Endodermal cell (in vitro differentiated cells): ENCODE data around the gene HSPD1. TPM values are rescaled to one million over a fixed set of nuclear protein-coding genes. Genes with fewer than 3 reads are reported as not detected.

Experiments used
- DNase-seq: peaks from one replicate; pipeline ENCODE4 v3.0.0-alpha.2; 2017
- H3K27ac ChIP-seq: 2 replicates; pipeline ENCODE4 v1.5.1; 2013; ENCODE audit warnings: mild to moderate bottlenecking, low read depth, low read length, moderate library complexity
- H3K27me3 ChIP-seq: 2 replicates; pipeline ENCODE4 v1.6.1; 2013; ENCODE audit warnings: mild to moderate bottlenecking, low read length, moderate library complexity; ENCODE audit not compliant: insufficient read depth, control insufficient read depth, poor library complexity, severe bottlenecking
- H3K36me3 ChIP-seq: 2 replicates; pipeline ENCODE4 v1.7.0; 2013; ENCODE audit warnings: mild to moderate bottlenecking, low read length, moderate library complexity; ENCODE audit not compliant: control insufficient read depth, insufficient read depth
- H3K4me1 ChIP-seq: one replicate; pipeline ENCODE4 v1.7.0; 2013; ENCODE audit warnings: low read length; ENCODE audit not compliant: control insufficient read depth, insufficient read depth
- H3K4me3 ChIP-seq: 2 replicates; pipeline ENCODE4 v1.5.1; 2013; ENCODE audit warnings: mild to moderate bottlenecking, low read length, moderate library complexity
- H3K9ac ChIP-seq: 2 replicates; pipeline ENCODE4 v1.6.1; 2013; ENCODE audit warnings: mild to moderate bottlenecking, low read length, moderate library complexity; ENCODE audit not compliant: poor library complexity, severe bottlenecking; ENCODE audit errors: extremely low read depth
- H3K9me3 ChIP-seq: 2 replicates; pipeline ENCODE4 v1.6.1; 2013; ENCODE audit warnings: mild to moderate bottlenecking, low read length, moderate library complexity; ENCODE audit not compliant: control insufficient read depth
- H3K27ac Mint-ChIP-seq: 2 replicates; pipeline ENCODE4 v1.8.0; 2020; ENCODE audit warnings: mixed read lengths
- H3K27me3 Mint-ChIP-seq: 2 replicates; pipeline ENCODE4 v1.8.0; 2021; ENCODE audit warnings: mild to moderate bottlenecking, mixed read lengths; ENCODE audit not compliant: insufficient read depth
- H3K36me3 Mint-ChIP-seq: 2 replicates; pipeline ENCODE4 v1.8.0; 2020; ENCODE audit warnings: low read depth, mixed read lengths
- H3K4me1 Mint-ChIP-seq: 2 replicates; pipeline ENCODE4 v1.8.0; 2020; ENCODE audit warnings: mixed read lengths
- H3K4me3 Mint-ChIP-seq: 2 replicates; pipeline ENCODE4 v1.8.0; 2020; ENCODE audit warnings: mild to moderate bottlenecking, moderate library complexity, mixed read lengths
- H3K9me3 Mint-ChIP-seq: 2 replicates; pipeline ENCODE4 v1.8.0; 2020; ENCODE audit warnings: mild to moderate bottlenecking, mixed read lengths
- WGBS, 2 experiments: methylation state at CpG; one replicate each; pipeline versions ENCODE4 v1.1.5 to v1.1.7; 2013; ENCODE audit warnings: missing lambda C conversion rate in 2 of 2, mixed read lengths in 1 of 2; ENCODE audit not compliant: insufficient coverage in 1 of 2, insufficient read length in 1 of 2; 5-methylcytosine and 5-hydroxymethylcytosine counted together
- long read RNA-seq, 4 experiments: library from polyadenylated mRNA in 2 of 4; library from RNA in 1 of 4; library from capped mRNA in 1 of 4; stranded (forward) in 3 of 4; unstranded in 1 of 4; transcript quantifications; one replicate each; pipeline ENCODE4 v2.0.0, GENCODE V29; 2020 to 2021; ENCODE audit warnings: inconsistent platforms in 1 of 4
- polyA plus RNA-seq, 2 experiments: library from polyadenylated mRNA; stranded (reverse); fragments of 50-300 nt; gene quantifications; one replicate each; pipeline ENCODE4 v1.2.3, GENCODE V29; 2013
- total RNA-seq, 2 donors: library from RNA; stranded (reverse); fragmentation: NEBNext Ultra II Directional in 1 of 2; extraction: Animal tissue kit (Norgen Biotek cat#: 25700) in 1 of 2; gene quantifications; 2 replicates in 1 of 2; 3 replicates in 1 of 2; pipeline ENCODE4 v1.2.1, GENCODE V29; 2021
- TF ChIP-seq, protein P1 (sequence below): fragments of 200-600 bp; sonication (generic); conservative IDR thresholded peaks from 2 replicates; pipeline ENCODE4 v1.5.0; 2021; ENCODE audit warnings: antibody characterized with exemption, mild to moderate bottlenecking

The HSPD1 gene
- 100 to 1,000 TPM; 553 to 588 TPM for total RNA-seq
- polyA plus RNA-seq (2013, experiment 1 of 2), result 377 TPM
- polyA plus RNA-seq (2013, experiment 2 of 2), result 365 TPM
- long read RNA-seq, experiment 1, partial matches to known transcripts, result 180 of 329 reads
- long read RNA-seq, experiment 1, other reads (novel, unspliced or antisense), result 149 of 329 reads
- long read RNA-seq, experiment 2, transcript HSPD1-201 (12 exons, 2,299 nt), result minor isoform, 5 of 984 reads
- long read RNA-seq, experiment 2, transcript HSPD1-202 (12 exons, 2,455 nt), result major isoform, 876 of 984 reads
- long read RNA-seq, experiment 2, partial matches to known transcripts, result 57 of 984 reads
- long read RNA-seq, experiment 2, other reads (novel, unspliced or antisense), result 46 of 984 reads
- long read RNA-seq, experiment 3, transcript HSPD1-202 (12 exons, 2,455 nt), result major isoform, 1,360 of 2,662 reads
- long read RNA-seq, experiment 3, transcript HSPD1-201 (12 exons, 2,299 nt), result minor isoform, 5 of 2,662 reads
- long read RNA-seq, experiment 3, partial matches to known transcripts, result 1,217 of 2,662 reads
- long read RNA-seq, experiment 3, other reads (novel, unspliced or antisense), result 78 of 2,662 reads
- long read RNA-seq, experiment 4, transcript HSPD1-202 (12 exons, 2,455 nt), result major isoform, 76 of 178 reads
- long read RNA-seq, experiment 4, transcript HSPD1-201 (12 exons, 2,299 nt), result minor isoform, 11 of 178 reads
- long read RNA-seq, experiment 4, partial matches to known transcripts, result 68 of 178 reads
- long read RNA-seq, experiment 4, other reads (novel, unspliced or antisense), result 23 of 178 reads

DNA sequence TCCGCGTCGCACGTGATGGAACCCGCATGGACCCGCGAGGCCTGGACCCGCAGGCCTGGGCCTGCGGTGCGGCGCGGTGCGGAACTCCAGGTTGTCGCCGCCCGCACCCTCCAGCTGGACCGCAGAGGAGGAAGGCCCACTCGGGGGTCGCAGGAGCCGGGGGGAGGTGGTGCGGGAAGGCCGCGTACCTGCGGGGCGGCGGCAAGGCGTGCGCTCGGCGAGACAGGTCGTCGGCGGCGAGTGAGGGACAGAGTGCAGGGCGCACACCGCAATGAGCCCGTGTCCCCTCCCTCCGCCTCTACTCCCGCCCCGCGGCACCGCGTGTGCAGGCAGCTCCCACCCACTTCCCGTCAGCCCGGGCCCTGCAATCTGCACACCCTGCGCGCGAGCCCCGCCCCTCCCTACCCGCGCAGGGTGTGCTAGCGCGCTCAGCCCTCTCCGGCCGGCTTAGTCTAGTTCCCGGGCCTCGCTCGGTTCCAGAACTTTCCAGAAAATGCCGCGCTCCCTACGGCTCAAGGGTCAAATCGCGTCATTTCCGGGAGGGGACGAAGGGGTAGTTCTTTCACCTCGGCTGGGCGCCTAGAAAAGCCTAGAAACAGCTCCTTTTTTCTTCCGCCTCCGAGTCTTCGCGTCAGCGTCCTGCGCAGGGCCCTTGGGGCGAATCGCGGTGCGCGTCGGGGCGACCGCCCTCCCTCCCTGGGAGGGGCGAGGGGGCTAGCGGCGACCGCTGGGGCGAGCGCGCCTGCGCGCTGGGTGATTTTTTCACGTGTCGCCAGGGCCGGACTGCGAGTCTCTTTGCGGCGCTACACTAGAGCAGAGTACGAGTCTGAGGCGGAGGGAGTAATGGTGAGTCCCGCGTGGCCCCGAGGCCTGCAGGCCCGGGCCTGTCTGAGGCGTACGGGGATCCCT is at the start of gene HSPD1, which contains the start of gene HSPE1:
HSPD1 (minus strand) TSS at position 247 of the 909 bp plus-strand sequence. CDS start 992 bp downstream, outside the sequence.
HSPE1 (plus strand) TSS at position 786 of the 909 bp plus-strand sequence; CDS start at position 844, 58 bp downstream.
- Histone ChIP-seq H3K9me3 (no peaks in the 10 kb centered on the region), H3K27me3 (no peaks in the 10 kb centered on the region), H3K27ac (peak within 1 kb of the TSS; percentile 99), H3K36me3 (peaks cover 68% of the 10 kb centered on the region), H3K4me1 (peaks cover 14% of the 10 kb centered on the region), H3K4me3 (peak within 1 kb of the TSS; percentile 88), H3K9ac (peak within 1 kb of the TSS; percentile 84)
- H3K9me3 Mint-ChIP-seq, result no peaks in the 10 kb centered on the region
- peak; percentile 99 for DNase-seq
- peaks cover 72% of the 10 kb centered on the region for H3K36me3 Mint-ChIP-seq
- 0 to 1% methylated on average over 20 to 104 of the region's 104 CpGs for WGBS, 2 experiments
- peaks cover 37% of the 10 kb centered on the region for H3K4me1 Mint-ChIP-seq
- H3K27ac Mint-ChIP-seq, result peak within 1 kb of the TSS; percentile 99
- H3K4me3 Mint-ChIP-seq, result peak within 1 kb of the TSS; percentile 97
- H3K27me3 Mint-ChIP-seq, result no peaks in the 10 kb centered on the region
- TF ChIP-seq, protein P1, sequence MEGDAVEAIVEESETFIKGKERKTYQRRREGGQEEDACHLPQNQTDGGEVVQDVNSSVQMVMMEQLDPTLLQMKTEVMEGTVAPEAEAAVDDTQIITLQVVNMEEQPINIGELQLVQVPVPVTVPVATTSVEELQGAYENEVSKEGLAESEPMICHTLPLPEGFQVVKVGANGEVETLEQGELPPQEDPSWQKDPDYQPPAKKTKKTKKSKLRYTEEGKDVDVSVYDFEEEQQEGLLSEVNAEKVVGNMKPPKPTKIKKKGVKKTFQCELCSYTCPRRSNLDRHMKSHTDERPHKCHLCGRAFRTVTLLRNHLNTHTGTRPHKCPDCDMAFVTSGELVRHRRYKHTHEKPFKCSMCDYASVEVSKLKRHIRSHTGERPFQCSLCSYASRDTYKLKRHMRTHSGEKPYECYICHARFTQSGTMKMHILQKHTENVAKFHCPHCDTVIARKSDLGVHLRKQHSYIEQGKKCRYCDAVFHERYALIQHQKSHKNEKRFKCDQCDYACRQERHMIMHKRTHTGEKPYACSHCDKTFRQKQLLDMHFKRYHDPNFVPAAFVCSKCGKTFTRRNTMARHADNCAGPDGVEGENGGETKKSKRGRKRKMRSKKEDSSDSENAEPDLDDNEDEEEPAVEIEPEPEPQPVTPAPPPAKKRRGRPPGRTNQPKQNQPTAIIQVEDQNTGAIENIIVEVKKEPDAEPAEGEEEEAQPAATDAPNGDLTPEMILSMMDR, result no peak

DNA sequence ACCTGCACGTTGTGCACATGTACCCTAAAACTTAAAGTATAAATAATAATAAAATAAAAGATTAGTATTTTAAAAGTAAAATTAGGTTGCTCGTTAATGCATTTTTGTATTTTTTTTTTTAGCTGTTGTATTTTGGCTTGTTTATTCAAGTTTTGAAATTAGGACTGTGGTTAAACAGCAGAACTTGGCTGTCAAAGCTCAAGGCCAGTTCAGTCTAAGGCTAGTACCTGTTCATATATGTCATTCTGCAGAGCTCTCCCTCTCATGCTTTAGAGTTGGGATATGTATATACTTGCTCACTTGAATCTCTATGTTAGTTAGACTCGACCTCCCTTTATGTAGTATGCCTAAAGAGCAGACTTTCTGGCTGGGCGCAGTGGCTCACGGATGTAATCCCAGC is 48.9 kb upstream of the HSPD1 start:
- peaks cover 60% of the 10 kb centered on the region for H3K36me3 Mint-ChIP-seq
- H3K27me3 ChIP-seq, result no peaks in the 10 kb centered on the region
- 94% methylated on average over 3 to 4 of the region's 5 CpGs for WGBS, 2 experiments
- no peak overlapping the region for H3K27ac Mint-ChIP-seq
- no peak overlapping the region for H3K27ac ChIP-seq
- no peak overlapping the region for H3K4me3 Mint-ChIP-seq
- no peak overlapping the region for H3K4me3 ChIP-seq
- no peak overlapping the region for H3K9ac ChIP-seq
- no peaks in the 10 kb centered on the region for H3K4me1 ChIP-seq
- no peaks in the 10 kb centered on the region for H3K9me3 ChIP-seq
- no peaks in the 10 kb centered on the region for H3K9me3 Mint-ChIP-seq
- peaks cover 73% of the 10 kb centered on the region for H3K36me3 ChIP-seq
- TF ChIP-seq, protein P1, result no peak
- no peak for DNase-seq
- H3K27me3 Mint-ChIP-seq, result no peaks in the 10 kb centered on the region
- no peaks in the 10 kb centered on the region for H3K4me1 Mint-ChIP-seq
